GM15510 (cell line): ENCODE data around the gene GINS3.

ENCODE experiments used
- POLR2A ChIP-seq: IDR thresholded peaks from 3 replicates; pipeline ENCODE4 v1.6.1; 2011; ENCODE audit warnings: borderline replicate concordance; ENCODE audit not compliant: insufficient read length; ENCODE audit errors: extremely low read depth

Gene GINS3

DNA sequence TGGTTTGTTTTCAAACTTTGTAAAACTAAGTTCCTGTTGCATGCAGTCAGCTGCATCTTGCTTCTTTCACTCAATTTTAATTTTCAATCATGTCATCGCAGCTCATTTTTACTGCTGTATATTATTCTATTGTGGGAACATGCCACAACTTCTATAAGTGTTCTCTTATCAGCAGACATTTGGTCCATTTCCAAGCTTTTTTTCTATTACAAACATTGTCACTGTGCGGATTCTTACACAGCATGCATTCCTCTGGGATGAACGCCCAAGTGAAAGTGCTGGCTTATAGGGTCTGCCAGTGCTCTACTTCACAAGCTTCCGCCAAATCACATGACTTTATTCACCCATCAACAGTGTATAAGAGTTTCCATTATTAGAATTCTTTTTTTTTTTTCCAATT lies 22.7 kb downstream of the GINS3 start:
- no peak for TF ChIP-seq POLR2A

DNA sequence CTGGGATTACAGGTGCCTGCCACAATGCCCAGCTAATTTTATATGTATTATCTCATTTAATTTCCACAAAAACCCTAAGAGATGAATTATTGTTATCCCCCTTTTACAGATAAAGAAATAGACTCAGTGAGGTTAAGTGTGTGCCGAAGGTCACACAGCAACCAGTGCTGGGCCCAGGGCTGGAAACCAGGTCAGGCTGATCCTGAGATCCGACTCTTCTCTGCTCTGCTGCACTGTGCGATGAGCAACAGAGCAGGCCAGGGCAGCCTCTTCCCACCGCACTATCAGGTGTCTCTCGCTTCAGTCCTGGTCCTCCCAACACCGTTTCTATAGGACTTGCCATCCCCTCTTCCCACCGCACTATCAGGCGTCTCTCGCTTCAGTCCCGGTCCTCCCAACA lies 24.8 kb downstream of the GINS3 start:
- no peak for TF ChIP-seq POLR2A

DNA sequence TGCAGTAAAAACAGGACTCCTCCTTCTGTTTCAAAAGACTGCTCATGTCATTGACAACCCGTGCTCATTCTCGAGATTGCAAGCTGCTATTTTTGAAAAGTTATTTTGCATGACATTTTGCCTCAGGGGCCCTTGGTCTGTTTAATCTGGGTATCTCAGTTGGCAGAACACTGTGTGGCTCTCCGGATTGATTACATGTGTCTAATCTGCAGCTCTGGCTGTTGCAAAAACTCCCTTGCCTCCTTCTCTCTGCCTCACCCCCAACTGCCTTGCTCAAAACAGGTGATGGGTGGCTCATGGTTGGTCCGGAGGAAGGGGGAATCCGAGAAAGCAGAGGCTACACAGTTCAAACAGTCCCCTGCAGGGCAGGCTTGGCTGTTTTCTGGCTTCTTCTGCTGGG lies 25.3 kb downstream of the GINS3 start:
- TF ChIP-seq POLR2A: no peak

DNA sequence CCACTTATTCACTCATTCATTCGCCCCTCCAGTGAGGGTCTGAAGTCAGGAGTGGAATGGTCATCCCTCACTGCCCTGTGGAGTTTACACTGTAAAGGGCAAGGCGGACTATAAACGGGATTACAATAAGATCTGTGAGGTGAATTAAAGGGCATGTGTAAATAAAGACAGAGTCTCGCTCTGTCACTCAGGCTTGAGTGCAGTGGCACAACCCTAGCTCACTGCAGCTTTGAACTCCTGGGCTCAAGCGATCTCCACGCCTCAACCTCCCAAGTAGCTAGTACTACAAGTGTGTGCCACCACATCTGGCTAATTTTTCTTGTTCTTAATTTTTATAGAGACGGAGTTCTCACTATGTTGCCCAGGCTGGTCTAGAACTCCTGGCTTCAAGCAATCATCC lies 25.8 kb downstream of the GINS3 start:
- TF ChIP-seq POLR2A: no peak

DNA sequence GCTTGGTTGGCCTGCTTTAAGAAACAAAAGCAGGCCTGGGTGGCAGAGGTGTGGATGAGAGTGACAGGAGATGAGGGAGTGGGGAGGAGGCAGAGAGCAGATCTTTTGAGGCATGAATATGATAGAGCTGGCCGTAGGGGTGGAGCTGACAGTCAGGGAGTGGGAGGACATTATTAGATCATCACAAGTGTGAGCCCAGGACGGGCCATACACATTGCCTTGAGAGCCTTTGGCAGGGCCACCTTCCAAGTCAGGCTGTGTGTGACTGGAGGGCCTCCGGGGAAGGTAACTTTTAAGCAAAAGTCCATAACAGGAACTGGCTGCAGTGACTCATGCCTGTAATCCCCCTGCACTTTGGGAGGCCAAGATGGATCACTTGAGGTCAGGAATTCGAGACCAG lies 26.3 kb downstream of the GINS3 start:
- no peak for TF ChIP-seq POLR2A

DNA sequence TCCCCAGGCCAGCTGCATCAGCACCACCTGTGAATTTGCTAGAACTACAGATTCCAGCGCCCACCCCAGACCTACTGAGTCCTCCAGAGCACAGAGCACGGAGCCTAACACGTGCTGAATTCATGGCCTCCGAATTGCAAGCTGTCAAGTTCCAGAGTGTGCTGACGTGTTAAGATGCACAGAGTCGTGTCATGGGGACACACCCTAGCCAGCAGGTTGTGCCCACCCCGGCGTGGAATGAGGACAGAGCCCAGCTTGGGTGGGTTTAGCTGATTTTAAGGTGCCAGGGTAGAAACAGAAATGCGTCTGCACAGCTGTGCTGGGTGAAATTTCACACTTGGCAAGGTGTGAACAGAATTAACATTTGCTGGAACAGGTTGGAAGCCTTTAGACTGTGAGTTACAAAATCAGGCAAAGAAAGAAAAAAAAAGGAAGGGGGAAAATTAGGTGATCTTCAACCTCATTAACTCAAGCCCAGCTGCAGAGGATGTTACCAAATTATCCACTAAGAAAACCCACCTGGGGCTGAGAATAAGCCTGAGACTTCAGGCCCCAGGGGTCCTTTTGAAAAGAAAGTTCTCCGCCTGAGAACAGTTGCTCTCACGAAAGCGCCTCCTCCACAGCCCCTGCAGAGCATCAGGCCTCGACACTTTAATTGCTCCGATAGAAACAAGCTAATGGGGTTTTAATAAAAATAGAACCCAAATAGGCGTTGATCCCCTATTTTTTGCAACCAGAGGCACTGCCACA lies 27.1 kb downstream of the GINS3 start:
- no peak for TF ChIP-seq POLR2A

DNA sequence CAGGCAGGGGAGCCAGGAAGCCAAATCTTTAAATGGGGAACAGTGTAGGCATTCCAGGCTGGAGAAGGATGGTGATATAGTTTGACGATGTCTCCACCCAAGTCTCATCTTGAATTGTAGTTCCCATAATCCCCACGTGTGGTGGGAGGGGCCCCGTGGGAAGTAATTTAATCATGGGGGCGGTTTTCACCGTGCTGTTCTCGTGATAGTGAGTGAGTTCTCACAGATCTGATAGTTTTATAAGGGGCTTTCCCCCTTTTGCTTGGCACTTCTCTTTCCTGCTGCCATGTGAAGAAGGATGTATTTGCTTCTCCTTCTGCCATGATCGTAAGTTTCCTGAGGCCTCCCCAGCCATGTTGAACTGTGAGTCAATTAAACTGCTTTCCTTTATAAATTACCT lies 28.8 kb downstream of the GINS3 start:
- no peak for TF ChIP-seq POLR2A

DNA sequence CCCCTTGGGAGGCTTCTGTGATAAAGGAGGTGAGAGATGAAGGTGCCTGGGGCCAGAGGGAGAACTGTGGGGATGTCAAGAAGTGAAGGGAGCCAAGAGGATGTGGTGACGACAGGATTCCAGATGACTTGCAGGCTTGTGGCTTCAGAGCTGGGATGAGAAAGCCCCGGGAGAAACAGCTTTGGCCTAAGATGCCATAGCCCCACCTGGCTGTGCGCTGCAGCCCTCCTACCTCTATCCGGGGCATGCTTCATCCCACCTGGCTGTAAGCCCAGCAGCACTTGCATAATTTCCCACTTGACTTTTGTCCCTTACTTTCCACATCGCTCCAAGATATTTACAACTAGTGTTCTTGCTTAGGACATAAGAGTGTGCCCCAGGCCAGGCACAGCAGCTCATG lies 29.3 kb downstream of the GINS3 start:
- TF ChIP-seq POLR2A: no peak

DNA sequence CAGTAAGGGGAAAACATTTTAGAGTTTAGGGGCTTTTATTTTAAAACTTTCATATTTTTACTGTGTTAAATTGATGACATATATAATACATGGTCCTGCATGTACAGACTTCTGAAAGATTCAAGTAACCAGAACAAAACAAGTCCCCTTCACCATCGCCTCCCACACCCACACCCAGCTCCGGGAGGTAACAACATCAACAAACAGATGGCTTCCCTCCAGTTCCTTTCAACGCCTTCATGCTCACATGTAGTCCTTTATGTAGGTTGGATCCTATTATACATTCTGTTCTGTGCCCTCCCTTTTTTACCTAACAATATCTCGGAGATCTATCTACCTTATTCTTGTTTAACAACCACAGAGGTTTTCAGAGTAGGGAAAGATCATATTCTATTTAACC lies 30.5 kb downstream of the GINS3 start:
- TF ChIP-seq POLR2A: no peak

DNA sequence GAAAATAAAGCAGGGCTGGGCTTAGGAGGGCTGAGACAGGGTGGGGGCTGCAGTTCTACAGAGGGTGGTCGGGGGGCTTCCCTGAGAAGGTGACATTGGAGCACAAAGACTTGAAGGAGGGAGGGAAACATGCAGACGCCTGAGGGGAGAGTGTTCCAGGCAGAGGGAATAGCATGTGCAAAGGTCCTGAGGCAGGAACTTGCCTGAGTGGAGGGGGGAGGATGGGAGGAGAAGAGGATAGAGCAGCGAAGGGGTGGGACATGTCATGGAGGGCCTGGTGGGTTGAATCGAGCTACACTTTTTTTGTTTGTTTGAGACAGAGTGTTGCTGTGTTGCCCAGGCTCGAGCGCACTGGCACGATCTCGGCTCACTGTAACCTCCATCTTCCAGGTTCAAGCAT lies 33.0 kb downstream of the GINS3 start:
- TF ChIP-seq POLR2A: no peak

DNA sequence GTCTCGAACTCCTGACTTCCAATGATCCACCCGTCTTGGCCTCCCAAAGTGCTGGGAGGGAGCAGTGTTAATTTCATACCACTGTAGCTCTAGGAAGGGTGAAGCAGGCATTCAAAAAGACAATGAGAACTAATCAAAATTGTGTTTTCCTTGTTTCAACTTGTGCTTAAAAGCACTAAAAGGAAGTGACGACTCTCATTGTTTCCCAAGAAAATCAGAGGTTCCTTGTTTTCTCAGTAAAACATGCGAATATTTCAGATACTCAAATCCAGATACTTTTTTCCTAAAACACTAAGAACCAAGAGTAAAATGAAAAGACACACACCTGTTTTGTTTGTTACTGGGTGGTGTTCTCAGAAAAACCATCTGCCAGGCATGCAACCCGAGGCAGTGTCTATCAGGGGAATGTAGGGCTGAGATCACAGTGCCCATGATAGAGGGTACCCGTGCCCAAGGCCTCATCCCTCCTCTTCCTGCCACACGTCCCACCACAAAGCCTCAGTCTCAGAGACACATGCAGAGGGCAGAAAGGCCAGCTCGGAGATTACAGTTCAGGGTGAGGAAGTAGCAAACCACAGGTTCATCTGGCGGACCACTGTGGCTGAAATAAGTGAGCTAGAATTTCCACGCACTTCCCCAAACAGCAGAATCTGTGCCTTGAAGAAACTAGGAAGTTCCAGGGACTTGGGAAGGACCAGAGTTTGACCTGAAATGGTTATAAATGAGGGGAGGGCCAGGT lies 33.7 kb downstream of the GINS3 start:
- TF ChIP-seq POLR2A: no peak

DNA sequence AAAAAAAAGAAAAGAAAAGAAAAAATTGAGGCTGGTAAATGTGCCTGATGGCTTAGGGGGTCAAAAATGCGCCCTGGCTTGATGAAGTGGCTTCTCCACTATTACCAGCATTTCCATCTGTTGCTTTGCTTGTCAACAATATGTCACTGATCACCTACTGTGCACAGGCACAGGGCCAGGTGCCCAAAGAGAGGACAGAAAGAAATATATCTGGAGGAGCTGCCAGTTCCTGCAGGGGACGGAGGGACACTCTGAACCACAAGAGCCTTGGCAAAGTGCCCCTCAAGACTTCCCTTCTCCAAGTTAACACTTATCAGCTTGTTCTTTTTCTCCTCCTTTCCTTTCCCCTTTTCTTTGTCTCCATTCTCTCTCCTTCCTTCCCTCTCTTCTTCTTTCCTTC lies 34.7 kb downstream of the GINS3 start:
- TF ChIP-seq POLR2A: no peak

DNA sequence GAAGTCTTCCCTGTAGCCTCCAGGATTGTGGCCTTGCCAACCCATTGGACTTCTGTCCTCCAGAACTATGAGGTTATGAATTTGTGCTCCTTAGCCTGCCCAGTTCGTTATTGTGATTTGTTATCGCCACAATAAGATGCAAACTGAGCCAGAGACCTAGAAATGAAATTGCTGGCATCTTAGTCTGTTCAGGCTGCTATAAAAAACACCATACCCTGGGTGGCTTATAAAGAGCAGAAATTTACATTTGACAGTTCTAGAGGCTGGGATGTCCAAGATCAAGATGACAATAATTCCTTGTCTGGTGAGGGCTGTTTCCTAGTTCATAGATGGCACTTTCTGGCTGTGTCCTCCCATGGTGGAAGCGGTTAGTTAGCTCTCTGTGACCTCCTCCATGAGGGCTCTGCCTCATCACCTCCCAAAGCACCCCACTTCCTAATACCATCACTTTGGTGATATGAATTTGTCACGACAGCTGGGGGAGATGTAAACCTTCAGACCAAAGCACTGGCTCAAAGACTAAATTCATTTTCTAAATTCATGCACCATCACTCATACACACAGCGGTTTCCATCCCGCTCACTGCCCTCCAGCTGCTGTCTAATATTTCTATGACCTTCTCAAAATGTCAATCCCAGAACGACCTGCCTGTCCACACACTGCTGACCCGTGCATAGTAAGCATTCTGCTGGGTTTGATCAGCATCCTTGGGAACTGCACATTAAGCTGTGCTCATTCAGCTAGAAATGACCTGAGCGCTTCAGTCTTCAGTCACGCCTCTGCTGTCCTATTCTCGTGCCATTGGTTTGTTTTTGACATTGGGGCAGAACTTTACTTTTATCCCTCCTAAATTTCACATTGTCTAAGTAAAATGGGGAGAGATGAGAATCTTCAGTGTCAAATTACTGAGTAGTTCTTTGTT lies 36.6 kb downstream of the GINS3 start:
- no peak for TF ChIP-seq POLR2A

DNA sequence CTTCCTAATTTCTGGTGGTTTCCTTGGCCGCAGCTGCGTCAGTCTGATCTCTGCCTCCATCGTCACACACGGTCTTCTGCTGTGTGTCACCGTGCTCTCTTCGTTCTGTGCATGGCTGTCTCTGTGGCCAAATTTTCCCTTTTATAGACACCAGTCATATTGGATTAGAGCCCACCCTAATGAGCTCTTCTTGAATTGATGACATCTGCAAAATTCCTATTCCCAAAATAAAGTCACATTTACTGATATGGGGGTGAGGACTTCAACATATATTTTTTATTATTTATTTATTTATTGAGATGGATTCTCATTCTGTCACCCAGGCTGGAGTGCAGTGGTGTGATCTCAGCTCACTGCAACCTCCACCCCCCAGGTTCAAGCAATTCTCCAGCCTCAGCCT lies 38.4 kb downstream of the GINS3 start:
- TF ChIP-seq POLR2A: no peak

DNA sequence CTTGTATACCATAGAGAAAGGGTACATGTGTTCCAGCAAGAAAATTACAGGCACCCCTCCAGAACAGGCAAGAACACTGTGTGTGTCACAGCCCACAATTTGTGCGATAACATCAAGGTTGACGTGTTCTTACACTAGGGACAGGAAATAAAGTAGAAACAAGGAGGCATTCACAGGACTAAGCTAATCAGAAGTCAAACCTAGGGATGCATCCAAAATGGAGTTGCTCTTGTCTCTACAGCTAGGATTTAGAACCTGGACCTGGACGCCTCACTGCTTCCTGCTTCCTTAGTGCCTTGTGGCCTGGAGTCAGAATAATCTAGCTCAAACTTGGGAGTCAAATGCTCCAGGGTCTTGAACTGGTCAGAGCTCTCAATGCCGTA lies 41.3 kb downstream of the GINS3 start:
- no peak for TF ChIP-seq POLR2A
